Measurements from ENCODE around the gene KLRC4. TPM values are rescaled to one million over a fixed set of nuclear protein-coding genes. Genes with fewer than 3 reads are reported as not detected.
A peak's percentile ranks its signal among the peaks of the same experiment; 100 is the strongest.
"Not testable (repeated sequence)": the region's sequence is repeated elsewhere in the genome, so short reads cannot be mapped to it uniquely, and the experiment has no call there.

KLRC4 gene
- total RNA-seq, 3 donors from 2014 or later: 0.72 to 1.7 (median 1.4) TPM

GRCh38 chr12:10381928-10382628, 27.5 kb downstream of the KLRC4 start:
- Histone ChIP-seq H3K9me3 (no peaks in the 10 kb centered on the region), H3K4me3 (no peak overlapping the region), H3K4me1 (ENCODE audit: low read depth) (no peaks in the 10 kb centered on the region), H3K36me3 (ENCODE audit: low read depth) (no peaks in the 10 kb centered on the region)
- intact Hi-C loops (cut with DNase I, micrococcal nuclease): no loop called here
- ATAC-seq (no peak), DNase-seq (no peak)
- TF ChIP-seq CTCF (IDR thresholded peaks at IDR 0.05): no peak

- H3K36me3 ChIP-seq (ENCODE audit: low read depth); ATAC-seq; H3K4me3 ChIP-seq; intact Hi-C loops (cut with DNase I, micrococcal nuclease); H3K4me1 ChIP-seq (ENCODE audit: low read depth); H3K9me3 ChIP-seq; DNase-seq: not testable (repeated sequence)
Measured at GRCh38 chr12:10378737-10379136, 30.8 kb downstream of the KLRC4 start.

GRCh38 chr12:10374624-10375018, 34.9 kb downstream of the KLRC4 start:
- Histone ChIP-seq H3K9me3 (no peaks in the 10 kb centered on the region), H3K4me3 (no peak overlapping the region), H3K4me1 (ENCODE audit: low read depth) (peaks cover 18% of the 10 kb centered on the region), H3K36me3 (ENCODE audit: low read depth) (no peaks in the 10 kb centered on the region)
- DNase-seq (no peak), ATAC-seq (no peak)
- TF ChIP-seq CTCF (IDR thresholded peaks at IDR 0.05): no peak
- intact Hi-C loops (cut with DNase I, micrococcal nuclease): no loop called here

GRCh38 chr12:10372559-10372958, 37.0 kb downstream of the KLRC4 start:
- ATAC-seq (peak; percentile 98), DNase-seq (peak; percentile 73 to 78 (median 73))
- peaks cover 18% of the 10 kb centered on the region for H3K4me1 ChIP-seq (ENCODE audit: low read depth)
- intact Hi-C loops (cut with DNase I, micrococcal nuclease): no loop called here
- H3K36me3 ChIP-seq (ENCODE audit: low read depth): no peaks in the 10 kb centered on the region
- H3K4me3 ChIP-seq: no peak overlapping the region
- no peaks in the 10 kb centered on the region for H3K9me3 ChIP-seq
- no peak for TF ChIP-seq CTCF (IDR thresholded peaks at IDR 0.05)

GRCh38 chr12:10371893-10372535, 37.5 kb downstream of the KLRC4 start:
- intact Hi-C loops (cut with DNase I, micrococcal nuclease); H3K4me3 ChIP-seq; H3K9me3 ChIP-seq; H3K36me3 ChIP-seq (ENCODE audit: low read depth): not testable (repeated sequence)
- ATAC-seq (peak; percentile 77), DNase-seq (peak in 1 of 3 donors; percentile 34)
- peaks cover 18% of the 10 kb centered on the region for H3K4me1 ChIP-seq (ENCODE audit: low read depth)

- DNase-seq (no peak), ATAC-seq (no peak)
- Histone ChIP-seq H3K9me3 (no peaks in the 10 kb centered on the region), H3K4me1 (ENCODE audit: low read depth) (peaks cover 25% of the 10 kb centered on the region), H3K36me3 (ENCODE audit: low read depth) (no peaks in the 10 kb centered on the region), H3K4me3 (no peak overlapping the region)
- no peak for TF ChIP-seq CTCF (IDR thresholded peaks at IDR 0.05)
- intact Hi-C loops (cut with DNase I, micrococcal nuclease): no loop called here
Measured at GRCh38 chr12:10369557-10370415, 39.8 kb downstream of the KLRC4 start.

Data from mucosa of descending colon (tissue), 3 donors.